ENCODE results near the gene PKNOX2.

DNA sequence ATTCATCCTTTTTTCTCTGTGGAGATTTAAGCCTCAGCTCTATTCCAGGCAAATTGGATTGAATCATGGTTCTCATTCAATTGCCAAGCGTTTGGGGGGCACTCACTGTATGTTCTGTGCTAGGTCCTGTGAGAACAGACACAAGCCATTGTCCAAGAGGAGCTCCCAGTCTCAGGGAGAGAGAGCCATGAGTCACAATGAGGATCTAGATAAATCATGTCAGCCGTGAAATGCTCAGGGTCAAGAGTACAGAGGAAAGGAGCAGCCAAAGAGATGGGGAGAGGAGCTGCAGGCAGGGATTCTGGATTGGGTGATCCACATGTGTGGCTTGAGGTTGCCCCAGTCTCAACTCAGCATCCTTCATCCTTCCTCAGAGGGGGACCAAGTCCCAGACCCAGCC, 237.9 kb downstream of the PKNOX2 start:
- TF ChIP-seq, protein P1, sequence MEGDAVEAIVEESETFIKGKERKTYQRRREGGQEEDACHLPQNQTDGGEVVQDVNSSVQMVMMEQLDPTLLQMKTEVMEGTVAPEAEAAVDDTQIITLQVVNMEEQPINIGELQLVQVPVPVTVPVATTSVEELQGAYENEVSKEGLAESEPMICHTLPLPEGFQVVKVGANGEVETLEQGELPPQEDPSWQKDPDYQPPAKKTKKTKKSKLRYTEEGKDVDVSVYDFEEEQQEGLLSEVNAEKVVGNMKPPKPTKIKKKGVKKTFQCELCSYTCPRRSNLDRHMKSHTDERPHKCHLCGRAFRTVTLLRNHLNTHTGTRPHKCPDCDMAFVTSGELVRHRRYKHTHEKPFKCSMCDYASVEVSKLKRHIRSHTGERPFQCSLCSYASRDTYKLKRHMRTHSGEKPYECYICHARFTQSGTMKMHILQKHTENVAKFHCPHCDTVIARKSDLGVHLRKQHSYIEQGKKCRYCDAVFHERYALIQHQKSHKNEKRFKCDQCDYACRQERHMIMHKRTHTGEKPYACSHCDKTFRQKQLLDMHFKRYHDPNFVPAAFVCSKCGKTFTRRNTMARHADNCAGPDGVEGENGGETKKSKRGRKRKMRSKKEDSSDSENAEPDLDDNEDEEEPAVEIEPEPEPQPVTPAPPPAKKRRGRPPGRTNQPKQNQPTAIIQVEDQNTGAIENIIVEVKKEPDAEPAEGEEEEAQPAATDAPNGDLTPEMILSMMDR (IDR thresholded peaks at IDR 0.05; ENCODE audit: insufficient read depth, low read length): no peak
- TF ChIP-seq POLR2AphosphoS5 (IDR thresholded peaks at IDR 0.05; ENCODE audit: low read depth): no peak
- no peak for TF ChIP-seq GABPA (IDR thresholded peaks at IDR 0.05; ENCODE audit: low read depth)
- no peak for TF ChIP-seq SPI1 (IDR thresholded peaks at IDR 0.05; ENCODE audit: borderline replicate concordance, low read depth)
- no peak for TF ChIP-seq REST (IDR thresholded peaks at IDR 0.05; ENCODE audit: insufficient replicate concordance, low read depth)
